ENCODE data around the gene FAM25C.
"Not testable (repeated sequence)": the region's sequence is repeated elsewhere in the genome, so short reads cannot be mapped to it uniquely, and the experiment has no call there.

FAM25C gene

GRCh38 chr10:47999691-48000090 lies at the start of gene FAM25C:
Gene FAM25C (minus strand): TSS chr10:47999791. CDS start chr10:47999765, 26 bp downstream.
- H3K27ac Mint-ChIP-seq; H3K4me3 Mint-ChIP-seq; H3K9me3 Mint-ChIP-seq; H3K36me3 Mint-ChIP-seq (ENCODE audit: low read depth); H3K27me3 Mint-ChIP-seq; H3K4me1 Mint-ChIP-seq (ENCODE audit: low read depth): not testable (repeated sequence)

DNA sequence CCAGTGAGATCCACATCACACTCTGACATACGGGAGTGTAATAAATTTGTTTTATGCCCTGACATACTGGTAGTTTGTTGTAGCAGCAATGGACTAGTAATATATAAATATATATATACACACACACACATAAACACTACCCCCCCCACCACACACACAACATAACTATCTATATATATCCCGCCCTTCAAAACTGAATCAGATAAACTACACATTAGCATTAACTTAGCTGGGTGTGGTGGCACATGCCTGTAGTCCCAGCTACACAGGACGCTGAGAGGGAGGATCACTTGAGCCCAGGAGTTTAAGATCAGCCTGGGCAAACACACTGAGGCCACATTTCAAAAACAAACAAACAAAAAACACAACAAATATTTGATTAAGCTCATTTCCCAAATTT lies 45.0 kb upstream of the FAM25C start:
- not testable (repeated sequence) for H3K36me3 Mint-ChIP-seq (ENCODE audit: low read depth); H3K4me3 Mint-ChIP-seq; H3K4me1 Mint-ChIP-seq (ENCODE audit: low read depth); H3K27ac Mint-ChIP-seq; H3K9me3 Mint-ChIP-seq; H3K27me3 Mint-ChIP-seq

- H3K27ac Mint-ChIP-seq; H3K4me3 Mint-ChIP-seq; H3K36me3 Mint-ChIP-seq (ENCODE audit: low read depth); H3K9me3 Mint-ChIP-seq; H3K4me1 Mint-ChIP-seq (ENCODE audit: low read depth); H3K27me3 Mint-ChIP-seq: not testable (repeated sequence)
These were observed 31.8 kb upstream of the FAM25C start for GRCh38 chr10:48031390-48031789.

DNA sequence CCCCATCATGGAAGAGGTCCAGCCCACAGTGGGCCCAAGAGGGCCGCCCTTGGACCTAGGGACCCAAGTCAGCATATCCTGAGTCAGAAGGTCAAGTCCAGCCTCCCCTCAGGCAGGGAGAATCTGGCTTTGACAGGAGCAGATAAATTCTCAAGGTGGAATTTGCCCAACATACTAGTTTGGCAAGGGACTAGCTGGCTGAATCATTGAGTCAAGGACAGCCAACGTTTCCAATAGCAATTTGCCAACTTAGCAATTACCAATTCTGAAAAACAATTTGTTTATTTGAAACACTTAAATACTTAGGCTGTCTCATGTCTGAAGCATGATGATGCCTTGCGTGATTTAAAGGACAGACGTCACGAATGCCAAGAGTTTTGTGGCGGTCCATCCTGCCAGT lies 2.7 kb upstream of the FAM25C start:
- not testable (repeated sequence) for H3K27ac Mint-ChIP-seq; H3K4me3 Mint-ChIP-seq; H3K9me3 Mint-ChIP-seq; H3K4me1 Mint-ChIP-seq (ENCODE audit: low read depth); H3K27me3 Mint-ChIP-seq; H3K36me3 Mint-ChIP-seq (ENCODE audit: low read depth)

DNA sequence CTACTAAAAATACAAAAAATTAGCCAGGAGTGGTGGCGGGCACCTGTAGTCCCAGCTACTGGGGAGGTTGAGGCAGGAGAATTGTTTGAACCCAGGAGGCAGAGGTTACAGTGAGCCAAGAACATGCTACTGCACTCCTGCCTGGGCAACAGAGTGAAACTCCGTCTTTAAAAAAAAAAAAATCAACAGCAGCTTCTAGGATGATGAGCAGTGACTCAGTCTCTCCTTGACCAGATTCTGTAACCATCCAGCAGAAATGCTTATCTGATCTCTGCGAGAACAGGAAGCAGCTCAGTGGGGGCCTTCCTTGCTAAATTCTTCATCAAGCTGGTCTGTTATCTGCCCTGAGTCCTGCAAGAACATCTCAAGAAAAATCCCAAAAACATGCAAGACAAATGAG lies 5.5 kb downstream of the FAM25C start:
- not testable (repeated sequence) for H3K4me3 Mint-ChIP-seq; H3K4me1 Mint-ChIP-seq (ENCODE audit: low read depth); H3K9me3 Mint-ChIP-seq; H3K27ac Mint-ChIP-seq; H3K27me3 Mint-ChIP-seq; H3K36me3 Mint-ChIP-seq (ENCODE audit: low read depth)

GRCh38 chr10:47992560-47992959 lies 7.0 kb downstream of the FAM25C start:
- H3K4me3 Mint-ChIP-seq; H3K9me3 Mint-ChIP-seq; H3K4me1 Mint-ChIP-seq (ENCODE audit: low read depth); H3K27me3 Mint-ChIP-seq; H3K27ac Mint-ChIP-seq; H3K36me3 Mint-ChIP-seq (ENCODE audit: low read depth): not testable (repeated sequence)

- H3K4me3 Mint-ChIP-seq; H3K27ac Mint-ChIP-seq; H3K27me3 Mint-ChIP-seq; H3K9me3 Mint-ChIP-seq; H3K36me3 Mint-ChIP-seq (ENCODE audit: low read depth); H3K4me1 Mint-ChIP-seq (ENCODE audit: low read depth): not testable (repeated sequence)
These were observed 7.9 kb downstream of the FAM25C start for GRCh38 chr10:47991706-47992105.

DNA sequence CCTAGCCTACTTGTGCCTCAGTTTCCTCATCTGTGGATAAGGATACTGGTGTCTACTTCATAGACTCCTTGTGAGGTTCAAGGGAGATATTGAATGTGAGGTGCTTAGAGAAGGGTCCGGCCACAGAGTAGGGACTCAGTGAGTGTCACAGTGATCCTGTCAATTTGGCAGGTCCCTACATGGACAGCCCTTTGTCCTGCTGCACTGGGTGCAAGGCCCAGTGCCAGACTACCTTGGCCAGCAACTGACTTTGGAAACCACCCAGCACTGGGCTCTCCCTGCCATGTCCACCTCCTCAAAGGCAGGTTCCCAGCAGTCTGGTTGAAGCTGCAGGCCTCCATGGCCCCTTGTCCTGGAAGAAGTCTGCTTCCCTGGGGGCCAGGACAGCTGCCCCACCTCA lies 9.5 kb downstream of the FAM25C start:
- H3K4me1 Mint-ChIP-seq (ENCODE audit: low read depth); H3K27ac Mint-ChIP-seq; H3K9me3 Mint-ChIP-seq; H3K36me3 Mint-ChIP-seq (ENCODE audit: low read depth); H3K4me3 Mint-ChIP-seq; H3K27me3 Mint-ChIP-seq: not testable (repeated sequence)

DNA sequence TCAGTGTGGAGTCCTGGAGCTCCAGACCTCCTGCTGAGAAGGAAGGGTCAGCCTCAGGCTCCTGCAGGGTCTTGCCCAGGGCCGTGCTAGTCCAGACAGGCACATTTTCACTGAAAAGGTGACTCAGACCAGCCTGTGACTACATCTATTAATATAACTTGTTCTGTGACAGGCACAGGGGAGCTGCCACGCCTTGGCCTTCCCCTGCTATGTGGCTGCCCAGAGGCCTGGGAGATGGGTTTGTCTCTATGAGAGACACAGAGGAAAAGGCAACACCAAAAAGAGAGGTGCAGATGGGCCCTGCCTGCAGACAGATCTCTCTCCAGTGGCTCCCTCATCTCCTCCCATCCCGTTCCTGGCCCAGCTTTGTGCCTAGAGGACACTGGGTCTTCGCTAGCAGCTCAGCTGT lies 10.0 kb downstream of the FAM25C start:
- not testable (repeated sequence) for H3K9me3 Mint-ChIP-seq; H3K27me3 Mint-ChIP-seq; H3K4me1 Mint-ChIP-seq (ENCODE audit: low read depth); H3K36me3 Mint-ChIP-seq (ENCODE audit: low read depth); H3K4me3 Mint-ChIP-seq; H3K27ac Mint-ChIP-seq

- H3K4me3 Mint-ChIP-seq; H3K27me3 Mint-ChIP-seq; H3K9me3 Mint-ChIP-seq; H3K4me1 Mint-ChIP-seq (ENCODE audit: low read depth); H3K27ac Mint-ChIP-seq; H3K36me3 Mint-ChIP-seq (ENCODE audit: low read depth): not testable (repeated sequence)
These were observed 10.7 kb downstream of the FAM25C start for GRCh38 chr10:47988718-47989541.

DNA sequence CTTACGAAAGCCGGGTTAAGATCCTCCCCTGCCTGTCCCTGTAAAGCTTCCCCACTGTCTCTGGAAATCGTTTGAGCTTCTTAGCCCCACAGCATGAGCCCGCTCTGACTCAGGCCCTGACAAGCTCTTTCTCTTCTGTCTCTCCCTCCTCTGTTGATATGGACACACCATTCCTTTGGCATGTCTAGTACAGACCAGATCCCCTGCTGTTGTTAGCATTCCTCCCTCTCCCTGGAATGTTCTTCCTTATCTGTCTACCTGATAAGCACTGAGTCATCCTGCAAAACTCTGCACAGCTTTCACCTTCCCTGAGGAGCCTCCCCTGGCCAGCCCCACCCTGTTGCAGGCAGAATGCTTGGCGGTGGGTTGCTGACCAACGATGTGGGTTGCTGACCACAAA lies 11.6 kb downstream of the FAM25C start:
- not testable (repeated sequence) for H3K9me3 Mint-ChIP-seq

GRCh38 chr10:47986413-47987230 lies 13.0 kb downstream of the FAM25C start:
- H3K27me3 Mint-ChIP-seq; H3K9me3 Mint-ChIP-seq; H3K36me3 Mint-ChIP-seq (ENCODE audit: low read depth); H3K4me3 Mint-ChIP-seq; H3K4me1 Mint-ChIP-seq (ENCODE audit: low read depth): not testable (repeated sequence)
- peak overlapping the region; percentile 45 for H3K27ac Mint-ChIP-seq

More for the DNA sequence above, 11.6 kb downstream of the FAM25C start:
- not testable (repeated sequence) for H3K4me1 Mint-ChIP-seq (ENCODE audit: low read depth); H3K36me3 Mint-ChIP-seq (ENCODE audit: low read depth); H3K27me3 Mint-ChIP-seq; H3K4me3 Mint-ChIP-seq; H3K27ac Mint-ChIP-seq

DNA sequence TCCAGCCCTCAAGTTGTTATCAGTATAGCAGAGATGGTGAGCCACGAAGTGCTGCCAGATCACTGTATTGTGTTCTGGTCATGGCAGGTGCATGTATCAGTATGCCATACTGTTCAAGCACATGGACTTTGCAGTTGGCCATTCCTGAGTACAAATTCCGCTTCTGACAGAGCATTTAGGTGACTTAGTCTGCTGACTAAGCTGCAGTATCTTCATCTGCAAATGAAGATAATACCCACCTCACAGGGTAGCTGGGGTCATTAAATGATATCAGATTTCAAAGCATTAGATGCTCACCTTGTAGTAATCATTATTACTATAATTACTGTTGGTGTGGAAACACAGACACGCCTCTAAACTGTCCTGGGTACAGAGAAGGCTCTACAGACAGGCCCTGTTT lies 24.2 kb downstream of the FAM25C start:
- not testable (repeated sequence) for H3K27me3 Mint-ChIP-seq; H3K4me1 Mint-ChIP-seq (ENCODE audit: low read depth); H3K36me3 Mint-ChIP-seq (ENCODE audit: low read depth); H3K9me3 Mint-ChIP-seq; H3K27ac Mint-ChIP-seq; H3K4me3 Mint-ChIP-seq

DNA sequence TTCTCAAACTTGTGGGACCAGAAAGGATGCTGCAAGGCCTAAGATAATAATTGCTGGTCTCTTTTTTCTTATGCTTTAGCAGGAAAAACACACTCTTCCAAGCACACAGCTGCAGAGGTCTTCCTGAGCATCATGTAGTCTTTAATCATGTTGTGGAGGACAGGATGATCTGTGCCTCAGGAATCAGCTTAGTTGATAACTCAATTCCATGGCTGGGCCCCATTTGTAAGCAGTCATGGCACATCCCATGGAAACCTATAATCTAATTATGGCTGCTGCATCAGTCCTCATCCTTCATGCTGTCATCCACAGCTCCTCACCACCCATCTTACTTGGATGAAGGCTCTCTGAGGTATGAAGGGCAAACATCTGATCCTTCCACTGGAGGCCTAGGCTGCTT lies 26.5 kb downstream of the FAM25C start:
- not testable (repeated sequence) for H3K27ac Mint-ChIP-seq; H3K36me3 Mint-ChIP-seq (ENCODE audit: low read depth); H3K9me3 Mint-ChIP-seq; H3K27me3 Mint-ChIP-seq; H3K4me3 Mint-ChIP-seq; H3K4me1 Mint-ChIP-seq (ENCODE audit: low read depth)

DNA sequence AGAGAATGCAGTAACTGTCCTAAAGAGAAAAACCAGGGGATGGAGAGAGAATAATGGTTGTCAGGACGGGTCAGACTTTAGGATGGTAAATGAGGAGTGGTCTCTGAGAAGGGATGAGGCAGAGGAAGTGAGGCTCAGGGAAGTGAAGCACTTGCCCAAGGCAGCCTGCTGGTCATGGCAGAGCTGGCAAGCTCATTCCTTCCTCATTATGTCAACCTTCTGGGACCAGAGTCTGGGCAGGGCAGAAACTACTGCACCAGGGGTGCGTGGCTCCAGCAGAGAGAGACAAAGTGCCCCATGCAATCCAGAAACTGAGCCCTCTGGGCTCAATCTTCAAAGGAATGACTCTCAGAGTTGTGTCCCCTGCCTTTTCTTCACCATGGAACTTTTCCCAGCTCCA lies 27.5 kb downstream of the FAM25C start:
- H3K36me3 Mint-ChIP-seq (ENCODE audit: low read depth); H3K9me3 Mint-ChIP-seq; H3K27me3 Mint-ChIP-seq; H3K4me1 Mint-ChIP-seq (ENCODE audit: low read depth); H3K27ac Mint-ChIP-seq; H3K4me3 Mint-ChIP-seq: not testable (repeated sequence)

DNA sequence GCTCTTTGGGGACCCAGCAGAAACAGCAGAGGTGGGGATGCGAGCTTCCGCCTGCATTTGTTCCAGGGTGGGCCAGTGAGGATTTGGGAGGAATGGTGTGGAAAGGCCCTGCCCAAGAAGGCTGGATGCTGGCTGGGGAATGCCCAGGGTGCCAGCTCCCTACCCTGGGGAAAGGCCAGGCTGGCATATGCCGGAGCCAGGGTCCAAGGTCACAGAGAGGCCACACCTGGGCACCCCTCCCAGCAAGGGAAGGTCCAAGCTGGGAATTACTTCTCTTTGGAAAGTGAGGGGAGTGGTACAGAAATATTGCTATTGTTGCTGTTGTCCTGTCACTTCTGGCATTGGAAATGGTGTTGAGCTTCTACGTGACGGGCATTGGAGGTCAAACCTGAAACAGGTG lies 28.0 kb downstream of the FAM25C start:
- H3K4me1 Mint-ChIP-seq (ENCODE audit: low read depth); H3K4me3 Mint-ChIP-seq: not testable (repeated sequence)

More for the DNA sequence above, 28.0 kb downstream of the FAM25C start:
- H3K27me3 Mint-ChIP-seq; H3K36me3 Mint-ChIP-seq (ENCODE audit: low read depth); H3K27ac Mint-ChIP-seq; H3K9me3 Mint-ChIP-seq: not testable (repeated sequence)

Data from stimulated activated naive CD8-positive, alpha-beta T cell treated with anti-CD3 and anti-CD28 coated beads, Interleukin-15, Interleukin-2, amounts not matched to agents 100 ng/mL and 50 ng/mL, for 24 hours (primary cell).